CD4-positive, alpha-beta T cell treated with Interleukin-17A for 4 hours (primary cell): ENCODE data around the gene NRXN3.

Source experiments
- DNase-seq: peaks from one replicate; pipeline ENCODE4 v3.0.0-alpha.2; 2020; ENCODE audit warnings: mixed read lengths

The NRXN3 gene

GRCh38 chr14:79878785-79879184, 1708.6 kb downstream of the NRXN3 start:
- DNase-seq: no peak

DNA sequence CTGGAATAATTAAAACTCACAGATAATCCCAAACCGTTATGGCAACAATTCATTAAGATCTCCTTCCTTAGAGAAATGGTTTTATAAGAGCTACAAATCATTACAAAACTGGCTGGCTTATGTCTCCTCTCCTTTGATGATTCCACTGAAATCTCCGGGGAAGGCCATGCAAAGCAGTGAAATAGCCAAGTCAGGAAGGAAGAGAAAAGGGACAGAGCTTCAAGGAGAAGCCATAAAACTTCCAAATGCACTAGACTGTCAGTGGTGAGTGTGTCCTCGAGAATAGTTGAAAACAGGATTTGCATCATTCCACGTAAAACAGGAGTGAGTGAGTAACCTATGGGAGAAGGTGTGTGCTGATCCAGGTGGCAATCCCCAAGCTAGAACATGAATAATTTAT, 1711.1 kb downstream of the NRXN3 start:
- DNase-seq: no peak

- no peak for DNase-seq
These were observed 1720.4 kb downstream of the NRXN3 start for GRCh38 chr14:79890527-79890926.

- no peak for DNase-seq
These were observed 1725.8 kb downstream of the NRXN3 start for GRCh38 chr14:79896009-79896408.

- DNase-seq: no peak
These were observed 1729.4 kb downstream of the NRXN3 start for GRCh38 chr14:79899610-79900009.

DNA sequence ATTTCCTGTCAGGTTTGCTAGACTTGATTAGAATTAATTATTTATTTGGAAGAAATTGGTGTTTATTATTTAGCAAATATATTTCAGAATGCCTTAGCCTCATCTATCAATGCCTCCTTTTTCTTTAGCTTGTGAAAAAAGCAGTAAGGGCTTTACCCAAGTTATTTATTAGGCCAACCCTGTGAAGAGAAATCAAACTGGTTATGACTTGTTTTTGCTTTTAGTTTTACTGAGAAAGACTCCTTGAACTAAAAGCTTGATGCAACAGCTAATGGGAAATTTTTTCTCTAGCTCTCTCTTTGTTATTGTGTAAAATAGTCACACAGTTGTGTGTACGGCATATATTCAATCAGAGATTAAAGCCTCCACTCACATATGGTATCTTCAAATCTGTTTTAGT, 1734.3 kb downstream of the NRXN3 start:
- DNase-seq: no peak

GRCh38 chr14:79906994-79907393, 1736.8 kb downstream of the NRXN3 start:
- no peak for DNase-seq

- no peak for DNase-seq
These were observed 1739.9 kb downstream of the NRXN3 start for GRCh38 chr14:79910086-79910485.

DNA sequence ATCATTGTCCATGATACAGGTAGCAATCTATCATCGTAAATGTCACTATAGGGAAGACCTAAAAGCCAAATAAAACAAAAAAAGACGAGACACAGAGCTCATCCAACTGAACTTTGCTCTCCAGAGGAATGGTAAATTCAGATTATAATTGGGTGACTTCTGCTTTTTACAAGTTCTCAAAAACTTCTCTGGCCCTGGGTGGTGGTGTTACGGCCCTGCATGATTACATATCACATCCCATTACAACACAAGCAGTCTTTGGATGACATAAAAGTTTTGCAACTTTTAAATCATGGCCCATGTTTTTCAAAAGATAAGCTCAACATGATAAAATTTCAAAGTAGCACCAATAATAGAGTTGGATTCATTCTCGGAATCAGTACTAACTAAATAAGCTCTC, 1741.6 kb downstream of the NRXN3 start:
- no peak for DNase-seq

GRCh38 chr14:79914595-79914994, 1744.4 kb downstream of the NRXN3 start:
- no peak for DNase-seq

DNA sequence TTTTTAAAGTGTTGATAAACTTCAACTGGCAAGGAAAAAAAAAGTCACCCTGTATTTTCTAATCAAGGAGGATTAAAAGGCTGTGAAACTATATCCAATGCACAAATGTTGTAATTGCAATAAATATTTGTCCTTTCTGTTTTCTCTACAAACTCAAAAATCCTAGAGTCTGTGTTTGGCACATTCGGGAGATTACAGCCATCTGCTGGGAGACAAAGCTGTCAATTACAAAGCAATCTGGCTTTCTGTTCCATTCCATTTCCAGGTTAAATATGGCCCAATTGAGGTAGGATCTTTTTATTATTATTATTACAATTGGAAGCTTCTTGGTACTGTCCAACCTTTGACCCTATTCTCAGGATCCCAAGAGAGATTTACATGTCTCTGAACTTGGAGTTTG, 1745.2 kb downstream of the NRXN3 start:
- DNase-seq: no peak

DNA sequence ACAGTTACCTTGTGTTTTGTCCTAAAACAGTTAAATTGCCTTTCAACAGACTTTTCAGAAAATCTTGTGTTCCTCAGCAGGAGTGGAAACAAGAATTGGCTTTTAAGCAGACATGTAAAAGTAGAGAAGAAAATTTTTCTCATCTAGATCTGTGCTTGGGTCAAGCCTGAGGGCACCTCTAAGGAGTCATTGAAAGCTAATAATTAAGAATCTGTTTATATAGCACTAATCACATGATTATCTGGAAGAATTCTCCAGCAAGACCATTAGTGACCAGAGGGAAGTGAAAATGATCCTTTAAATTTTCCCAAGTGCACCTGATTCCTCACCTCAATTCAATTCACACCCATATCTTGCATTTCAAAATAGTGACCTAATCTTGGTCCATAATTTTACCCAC, 1746.1 kb downstream of the NRXN3 start:
- no peak for DNase-seq

DNA sequence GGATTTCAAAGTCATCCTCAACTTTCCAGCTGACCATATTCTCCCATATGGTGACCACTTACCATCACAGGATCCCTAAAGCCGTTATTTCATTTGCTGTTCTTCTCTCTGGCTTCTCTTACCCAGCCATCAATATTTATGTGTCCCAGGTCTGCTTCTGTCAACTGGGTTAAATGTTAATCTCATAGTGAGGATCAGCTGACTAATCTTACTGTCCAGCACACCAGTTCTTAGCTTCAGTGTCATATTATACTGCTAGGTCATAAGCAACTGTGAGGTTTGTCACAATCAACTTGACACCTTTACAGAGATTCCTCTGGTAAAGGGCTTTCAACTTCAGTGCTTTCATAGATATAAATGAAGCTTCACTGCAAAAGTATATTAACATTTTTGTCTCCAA, 1746.7 kb downstream of the NRXN3 start:
- DNase-seq: no peak
